K562 (cell line): ENCODE results near the gene RET. TPM values are rescaled to one million over a fixed set of nuclear protein-coding genes. Genes with fewer than 3 reads are reported as not detected.

Experiments
- ATAC-seq: fragments of 200-7000 bp; cut with Tn5 transposase; 3 replicates; pipeline ENCODE4 v1.9.1; 2020; ENCODE audit warnings: moderate library complexity
- BruUV-seq: library from RNA; stranded (reverse); fragments of 400-500 nt; replicated peaks from 2 replicates; lab custom pipeline; 2021; lab: Mats Ljungman, UMichigan
- CTCF ChIA-PET: fragments of 300-600 bp; formaldehyde crosslinking; extraction: SDS; loops from one replicate; lab custom pipeline; 2021; ENCODE audit warnings: low intra/inter-chr PET ratio; lab: Yijun Ruan, JAX
- POLR2A ChIA-PET: fragments of 300-600, 350-650 bp; sonication (Branson Sonifier 250); formaldehyde crosslinking; extraction: SDS; loops from one replicate; lab custom pipeline; 2021; ENCODE audit warnings: antibody characterized with exemption, inconsistent platforms; lab: Yijun Ruan, JAX
- DNase-seq, 4 experiments: peaks; one replicate each; pipeline versions ENCODE4 v3.0.0 to v3.0.0-alpha.2; 2011 to 2018; ENCODE audit warnings: low spot score in 3 of 4, mixed read lengths in 3 of 4; ENCODE audit errors: extremely low read depth in 1 of 4
- FAIRE-seq: peaks from 2 replicates; lab custom pipeline; 2011; peaks lifted over from hg19 to GRCh38; lab: Jason Lieb, UNC
- H2AFZ ChIP-seq: 2 replicates; pipeline ENCODE4 v1.6.0; 2011; ENCODE audit warnings: low read depth, low read length, control low read depth, inconsistent platforms
- H3K27ac ChIP-seq: fragments of 200-600 bp; 3 replicates; pipeline ENCODE4 v1.8.0; 2011; ENCODE audit warnings: low read depth, mild to moderate bottlenecking, control low read depth, inconsistent platforms, low read length, moderate library complexity, mixed read lengths; ENCODE audit errors: extremely low read depth
- H3K27me3 ChIP-seq, 2 experiments: fragments of 300-600 bp in 1 of 2; 2 replicates in 1 of 2; 3 replicates in 1 of 2; pipeline versions ENCODE4 v1.6.0 to v1.8.0; 2011; ENCODE audit warnings: inconsistent platforms in 2 of 2, low read length in 2 of 2, mild to moderate bottlenecking in 1 of 2, mixed read lengths in 1 of 2, moderate library complexity in 1 of 2; ENCODE audit not compliant: control insufficient read depth in 2 of 2, insufficient read depth in 2 of 2
- H3K36me3 ChIP-seq: fragments of 300-600 bp; 3 replicates; pipeline ENCODE4 v1.8.0; 2011; ENCODE audit warnings: mild to moderate bottlenecking, low read length, inconsistent platforms; ENCODE audit not compliant: control insufficient read depth, insufficient read depth
- H3K4me1 ChIP-seq, 2 experiments: fragments of 200-600 bp in 1 of 2; replicated peaks in 1 of 2; 2 replicates in 1 of 2; 3 replicates in 1 of 2; pipeline versions ENCODE4 v1.5.1 to v1.8.0; 2011; ENCODE audit warnings: inconsistent platforms in 2 of 2, low read length in 2 of 2, mild to moderate bottlenecking in 1 of 2, mixed read lengths in 1 of 2, moderate library complexity in 1 of 2; ENCODE audit not compliant: control insufficient read depth in 2 of 2, insufficient read depth in 2 of 2
- H3K4me2 ChIP-seq: 2 replicates; pipeline ENCODE4 v1.6.1; 2011; ENCODE audit warnings: low read length, control low read depth, inconsistent platforms, mixed read lengths; ENCODE audit not compliant: insufficient read depth
- H3K4me3 ChIP-seq: fragments of 200-600 bp; sonication (generic), shearing (Covaris generic); 2 replicates; pipeline ENCODE4 v1.5.1; 2016; ENCODE audit warnings: control low read depth, inconsistent platforms
- H3K79me2 ChIP-seq: fragments of 200-600 bp; 3 replicates; pipeline ENCODE4 v1.8.0; 2011; ENCODE audit warnings: low read length, inconsistent platforms; ENCODE audit not compliant: control insufficient read depth, insufficient read depth
- H3K9ac ChIP-seq, 2 experiments: 2 replicates each; pipeline versions ENCODE4 v1.6.0 to v1.6.1; 2011; ENCODE audit warnings: low read depth in 2 of 2, low read length in 2 of 2, control low read depth in 1 of 2, inconsistent platforms in 1 of 2, mild to moderate bottlenecking in 1 of 2, mixed read lengths in 1 of 2; ENCODE audit not compliant: insufficient read depth in 1 of 2
- H3K9me1 ChIP-seq: one replicate; pipeline ENCODE4 v1.6.0; 2011; ENCODE audit warnings: inconsistent platforms, mild to moderate bottlenecking, low read length, moderate library complexity; ENCODE audit not compliant: control insufficient read depth, insufficient read depth
- H3K9me3 ChIP-seq: replicated peaks from 2 replicates; pipeline ENCODE4 v1.5.1; 2011; ENCODE audit warnings: low read depth, low read length, inconsistent platforms; ENCODE audit not compliant: control insufficient read depth, insufficient read depth
- H4K20me1 ChIP-seq: replicated peaks from 2 replicates; pipeline ENCODE4 v1.6.1; 2011; ENCODE audit warnings: low read length, inconsistent platforms, mixed read lengths; ENCODE audit not compliant: control insufficient read depth, insufficient read depth
- BMI1 ChIP-seq: fragments of 150-350 bp; IDR thresholded peaks from 2 replicates; pipeline ENCODE4 v1.6.1; 2014; ENCODE audit warnings: low read length
- E2F8 ChIP-seq: fragments of 450-650 bp; IDR thresholded peaks from 2 replicates; pipeline ENCODE4 v1.7.1; 2018; ENCODE audit warnings: mild to moderate bottlenecking, low read depth; ENCODE audit not compliant: partially characterized antibody
- EGR1 ChIP-seq: fragments of 450-650 bp; conservative IDR thresholded peaks from 2 replicates; pipeline ENCODE4 v1.6.1; 2017; ENCODE audit warnings: mild to moderate bottlenecking
- ESRRA ChIP-seq: fragments of 450-650 bp; IDR thresholded peaks from 2 replicates; pipeline ENCODE4 v1.6.1; 2014; ENCODE audit warnings: low read depth, mild to moderate bottlenecking, moderate library complexity, borderline replicate concordance
- PHB ChIP-seq: fragments of 250-450 bp; sonication (Bioruptor Pico); IDR thresholded peaks from 2 replicates; pipeline ENCODE4 v1.5.0; 2021
- SMAD2 ChIP-seq: fragments of 150-350 bp; IDR thresholded peaks from 2 replicates; pipeline ENCODE4 v1.6.1; 2014; ENCODE audit warnings: low read depth, mild to moderate bottlenecking, low read length
- SMARCA5 ChIP-seq: fragments of 450-650 bp; IDR thresholded peaks from 2 replicates; pipeline ENCODE4 v1.6.1; 2016
- TFAM ChIP-seq: fragments of 250-450 bp; sonication (Bioruptor Pico); conservative IDR thresholded peaks from 2 replicates; pipeline ENCODE4 v1.5.0; 2021; ENCODE audit warnings: mild to moderate bottlenecking, moderate library complexity
- ZC3H11A ChIP-seq: IDR thresholded peaks from 2 replicates; pipeline ENCODE4 v1.6.1; 2012; ENCODE audit warnings: low read depth, low read length, improper control_type of control experiment
- ZNF133 ChIP-seq: fragments of 250-450 bp; sonication (Bioruptor Pico); IDR thresholded peaks from 2 replicates; pipeline ENCODE4 v1.4.0; 2020; ENCODE audit warnings: mild to moderate bottlenecking
- ZNF146 ChIP-seq: IDR thresholded peaks from one replicate; pipeline ENCODE4 v1.6.1; 2018; ENCODE audit warnings: missing compliant biosample characterization; ENCODE audit not compliant: unreplicated experiment
- ZNF57 ChIP-seq: fragments of 450-650 bp; formaldehyde crosslinking; IDR thresholded peaks from 2 replicates; pipeline ENCODE4 v1.4.0; 2020; ENCODE audit warnings: mild to moderate bottlenecking, moderate library complexity
- ZNF695 ChIP-seq: fragments of 450-650 bp; formaldehyde crosslinking; IDR thresholded peaks from 2 replicates; pipeline ENCODE4 v1.4.0; 2020; ENCODE audit warnings: mild to moderate bottlenecking, moderate library complexity
- WGBS: fragments of 100-300 bp; shearing (Covaris generic); methylation state at CpG from one replicate; pipeline ENCODE4 v1.1.6; 2016; ENCODE audit warnings: low coverage, mixed read lengths; ENCODE audit not compliant: insufficient coverage; ENCODE audit errors: missing lambda C conversion rate; 5-methylcytosine and 5-hydroxymethylcytosine counted together
- in situ Hi-C: fragments of 300-500 bp; cut with MboI; formaldehyde crosslinking; loops from 4 replicates; pipeline ENCODE4 v1.15.0; 2018; ENCODE audit warnings: inconsistent platforms, mixed read lengths
- intact Hi-C: fragments of 100-400 bp; cut with micrococcal nuclease; formaldehyde crosslinking; loops from 2 replicates; pipeline ENCODE4 v1.14.2; 2022
- polyA plus RNA-seq, 8 experiments: library from polyadenylated mRNA; depleted of rRNA in 4 of 8; stranded (reverse) in 5 of 8; unstranded in 3 of 8; fragments of >200 nt; fragmentation: Nextera tagmentation in 2 of 8; fragmentation: Illumina TruSeq in 1 of 8; extraction: Ambion mirVana in 2 of 8; extraction: Trizol in 1 of 8; gene quantifications; 2 replicates each; pipeline versions ENCODE4 v1.2.1 to v1.2.3, GENCODE V29; 2011 to 2014; ENCODE audit warnings: inconsistent platforms in 1 of 8, missing spikeins in 1 of 8
- total RNA-seq, 7 experiments: library from RNA; depleted of rRNA in 6 of 7; stranded (reverse); fragments of >200 nt in 6 of 7; fragmentation: Illumina TruSeq in 2 of 7; extraction: Trizol in 2 of 7; gene quantifications; 2 replicates each; pipeline versions ENCODE4 v1.2.1 to v1.2.3, GENCODE V29; 2011 to 2021; ENCODE audit warnings: low replicate concordance in 1 of 7

The RET gene
- total and polyA plus RNA-seq, 9 of the 15 experiments (the other 6 are each of a cell fraction or from before 2014, with no cell fraction given), result 0.04 to 0.05 TPM; not detected in 7

- H3K36me3 ChIP-seq, result no peaks in the 10 kb centered on the region
Observed at GRCh38 chr10:43134126-43134905, 57.4 kb downstream of the RET start.

More at GRCh38 chr10:43134126-43134905, 57.4 kb downstream of the RET start:
- FAIRE-seq (no peak), ATAC-seq (no peak), DNase-seq (no peak)
- H4K20me1 ChIP-seq, result no peaks in the 10 kb centered on the region
- H2AFZ ChIP-seq, result no peak overlapping the region
- H3K27ac ChIP-seq, result no peak overlapping the region
- H3K4me1 ChIP-seq, result peaks cover 6 to 21% of the 10 kb centered on the region in 2 experiments
- H3K79me2 ChIP-seq, result peaks cover 7% of the 10 kb centered on the region; the same call in 2 of the 3 replicates
- no peak overlapping the region for H3K9ac ChIP-seq
- H3K4me3 ChIP-seq, result no peak overlapping the region
- intact Hi-C loops (loop anchor here (10.0 kb wide), 2 partner anchors 210 to 330 kb away; no protein-coding TSS in a partner anchor), in situ Hi-C loops (no loop called here)
- H3K4me2 ChIP-seq, result no peak overlapping the region
- no peak for TF ChIP-seq TFAM (CRISPR knock-in tag)
- TF ChIP-seq E2F8, result no peak
- TF ChIP-seq ESRRA, result no peak
- no peak for TF ChIP-seq ZNF695 (CRISPR knock-in tag)
- TF ChIP-seq ZNF133 (CRISPR knock-in tag), result no peak
- no peak for TF ChIP-seq BMI1
- TF ChIP-seq SMARCA5, result no peak
- no peak for TF ChIP-seq ZC3H11A
- TF ChIP-seq ZNF57 (CRISPR knock-in tag), result no peak
- no peak for TF ChIP-seq EGR1
- TF ChIP-seq SMAD2, result no peak
- no peak for TF ChIP-seq PHB (CRISPR knock-in tag)
- TF ChIP-seq ZNF146 (CRISPR knock-in tag), result no peak
- H3K9me3 ChIP-seq, result no peaks in the 10 kb centered on the region
- H3K27me3 ChIP-seq, result peaks cover 18 to 19% of the 10 kb centered on the region in 2 experiments; a peak in 4 of 5 replicates
- BruUV-seq, result no TSS peak
- ChIA-PET POLR2A (no interaction called here), CTCF (no interaction called here)
- WGBS, result under 1% methylated on average over 5 of the region's 5 CpGs
- no peaks in the 10 kb centered on the region for H3K9me1 ChIP-seq
